Hepatocyte (in vitro differentiated cells): ENCODE results near the gene NT5C2. TPM values are rescaled to one million over a fixed set of nuclear protein-coding genes. Genes with fewer than 3 reads are reported as not detected.

ENCODE experiments used
- DNase-seq: peaks from one replicate; pipeline ENCODE4 v3.0.0-alpha.2; 2016; ENCODE audit warnings: low spot score
- H2AFZ ChIP-seq: fragments of 200-600 bp; sonication (generic); 2 replicates; pipeline ENCODE4 v1.6.0; 2016; ENCODE audit warnings: antibody characterized with exemption, mild to moderate bottlenecking
- H3K27ac ChIP-seq: fragments of 200-600 bp; sonication (generic); 2 replicates; pipeline ENCODE4 v1.5.1; 2016; ENCODE audit warnings: mild to moderate bottlenecking
- H3K27me3 ChIP-seq: fragments of 200-600 bp; sonication (generic); 2 replicates; pipeline ENCODE4 v1.6.1; 2016
- H3K36me3 ChIP-seq: fragments of 200-600 bp; sonication (generic); replicated peaks from 2 replicates; pipeline ENCODE4 v1.5.1; 2016; ENCODE audit warnings: low read depth; ENCODE audit not compliant: insufficient read depth
- H3K4me1 ChIP-seq: fragments of 200-600 bp; sonication (generic); 2 replicates; pipeline ENCODE4 v1.5.1; 2016; ENCODE audit warnings: mild to moderate bottlenecking, moderate library complexity; ENCODE audit not compliant: insufficient read depth
- H3K4me2 ChIP-seq: fragments of 200-600 bp; sonication (generic); 2 replicates; pipeline ENCODE4 v1.6.0; 2016
- H3K4me3 ChIP-seq: fragments of 200-600 bp; sonication (generic); 2 replicates; pipeline ENCODE4 v1.5.1; 2016; ENCODE audit warnings: mild to moderate bottlenecking
- H3K79me2 ChIP-seq: fragments of 200-600 bp; sonication (generic); 2 replicates; pipeline ENCODE4 v1.6.0; 2017; ENCODE audit warnings: mild to moderate bottlenecking
- H3K9me2 ChIP-seq: fragments of 200-600 bp; sonication (generic); replicated peaks from 2 replicates; pipeline ENCODE4 v1.6.0; 2017; ENCODE audit warnings: mild to moderate bottlenecking; ENCODE audit not compliant: insufficient read depth
- H3K9me3 ChIP-seq: fragments of 200-600 bp; sonication (generic); 2 replicates; pipeline ENCODE4 v1.5.1; 2016; ENCODE audit warnings: low read depth, mild to moderate bottlenecking
- H4K20me1 ChIP-seq: fragments of 200-600 bp; sonication (generic); 2 replicates; pipeline ENCODE4 v1.6.0; 2016; ENCODE audit warnings: mild to moderate bottlenecking; ENCODE audit not compliant: insufficient read depth, poor library complexity, severe bottlenecking
- EZH2 ChIP-seq: fragments of 200-600 bp; sonication (generic); IDR thresholded peaks from 2 replicates; pipeline ENCODE4 v1.6.1; 2016; ENCODE audit warnings: antibody characterized with exemption, mild to moderate bottlenecking, borderline replicate concordance
- EZH2phosphoT487 ChIP-seq: fragments of 200-600 bp; sonication (generic); IDR thresholded peaks from one replicate; pipeline ENCODE4 v1.6.1; 2018; ENCODE audit warnings: antibody characterized with exemption, mild to moderate bottlenecking, low read depth, moderate library complexity; ENCODE audit not compliant: unreplicated experiment, severe bottlenecking
- WGBS: methylation state at CpG from one replicate; pipeline ENCODE4 v1.1.6; 2016; ENCODE audit warnings: low lambda C conversion rate; ENCODE audit errors: missing lambda C conversion rate; 5-methylcytosine and 5-hydroxymethylcytosine counted together
- polyA plus RNA-seq: library from polyadenylated mRNA; unstranded; fragments of >200 nt; fragmentation: Nextera tagmentation; extraction: Ambion mirVana; gene quantifications from 2 replicates; pipeline ENCODE4 v1.2.1, GENCODE V29; 2016
- total RNA-seq: library from RNA; depleted of rRNA; stranded (reverse); fragments of >200 nt; gene quantifications from 2 replicates; pipeline ENCODE4 v1.2.3, GENCODE V29; 2014
- TF ChIP-seq, protein P1 (sequence below): fragments of 200-600 bp; sonication (generic); IDR thresholded peaks from 2 replicates; pipeline ENCODE4 v1.5.1; 2016; ENCODE audit warnings: antibody characterized with exemption, mild to moderate bottlenecking; ENCODE audit not compliant: poor library complexity

NT5C2 gene
- total and polyA plus RNA-seq, 2 experiments from 2014 or later, result 50.7 to 52.0 TPM

DNA sequence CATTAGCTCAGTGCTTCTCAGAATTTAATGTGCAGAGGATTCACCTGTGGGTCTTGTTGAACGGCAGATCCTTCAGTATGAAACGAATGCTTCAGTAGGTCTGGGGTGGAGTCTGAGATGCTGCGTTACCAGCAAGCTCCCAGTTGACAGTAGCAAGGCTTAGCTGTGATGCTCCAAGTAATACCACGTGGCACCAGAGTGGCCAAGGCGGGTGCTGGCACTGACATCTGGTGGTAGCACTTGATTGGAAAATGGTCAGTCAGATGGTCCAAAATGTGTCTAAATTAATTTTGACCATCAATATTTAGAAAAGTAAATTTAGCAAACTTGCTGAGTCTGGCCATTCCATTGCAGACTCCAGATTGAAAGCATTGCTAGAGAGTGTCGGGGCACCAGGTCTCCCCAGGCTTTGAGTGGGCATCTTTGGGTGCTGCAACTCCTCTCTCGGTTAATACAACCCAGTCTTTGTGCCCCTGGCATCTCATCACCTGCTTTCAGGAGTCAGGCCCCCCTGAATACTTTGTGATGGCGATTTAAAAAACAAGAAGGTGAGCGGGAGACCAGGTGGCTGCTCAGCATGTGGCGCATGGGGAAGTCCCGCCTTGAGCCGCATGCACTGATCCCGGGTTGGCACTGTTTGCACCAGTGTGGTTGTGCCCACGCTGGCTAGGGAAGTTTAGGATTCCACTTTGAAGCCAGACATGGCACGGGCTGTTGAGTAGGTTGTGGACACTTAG is 130.1 kb downstream of the NT5C2 start:
- Histone ChIP-seq H3K9me2 (no peaks in the 10 kb centered on the region), H3K27ac (no peak overlapping the region), H3K79me2 (no peaks in the 10 kb centered on the region), H3K4me3 (no peak overlapping the region), H3K4me1 (no peaks in the 10 kb centered on the region), H3K27me3 (no peaks in the 10 kb centered on the region), H2AFZ (no peak overlapping the region), H3K36me3 (no peaks in the 10 kb centered on the region), H4K20me1 (no peaks in the 10 kb centered on the region), H3K4me2 (no peak overlapping the region), H3K9me3 (no peaks in the 10 kb centered on the region)
- TF ChIP-seq, protein P1, sequence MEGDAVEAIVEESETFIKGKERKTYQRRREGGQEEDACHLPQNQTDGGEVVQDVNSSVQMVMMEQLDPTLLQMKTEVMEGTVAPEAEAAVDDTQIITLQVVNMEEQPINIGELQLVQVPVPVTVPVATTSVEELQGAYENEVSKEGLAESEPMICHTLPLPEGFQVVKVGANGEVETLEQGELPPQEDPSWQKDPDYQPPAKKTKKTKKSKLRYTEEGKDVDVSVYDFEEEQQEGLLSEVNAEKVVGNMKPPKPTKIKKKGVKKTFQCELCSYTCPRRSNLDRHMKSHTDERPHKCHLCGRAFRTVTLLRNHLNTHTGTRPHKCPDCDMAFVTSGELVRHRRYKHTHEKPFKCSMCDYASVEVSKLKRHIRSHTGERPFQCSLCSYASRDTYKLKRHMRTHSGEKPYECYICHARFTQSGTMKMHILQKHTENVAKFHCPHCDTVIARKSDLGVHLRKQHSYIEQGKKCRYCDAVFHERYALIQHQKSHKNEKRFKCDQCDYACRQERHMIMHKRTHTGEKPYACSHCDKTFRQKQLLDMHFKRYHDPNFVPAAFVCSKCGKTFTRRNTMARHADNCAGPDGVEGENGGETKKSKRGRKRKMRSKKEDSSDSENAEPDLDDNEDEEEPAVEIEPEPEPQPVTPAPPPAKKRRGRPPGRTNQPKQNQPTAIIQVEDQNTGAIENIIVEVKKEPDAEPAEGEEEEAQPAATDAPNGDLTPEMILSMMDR, result no peak
- no peak for TF ChIP-seq EZH2
- no peak for TF ChIP-seq EZH2phosphoT487
- WGBS, result 86% methylated on average over 15 of the region's 15 CpGs
- DNase-seq, result no peak

GRCh38 chr10:103060575-103060974 is 132.5 kb downstream of the NT5C2 start:
- no peak overlapping the region for H3K4me2 ChIP-seq
- H3K36me3 ChIP-seq, result no peaks in the 10 kb centered on the region
- no peaks in the 10 kb centered on the region for H3K79me2 ChIP-seq
- H3K27ac ChIP-seq, result no peak overlapping the region
- TF ChIP-seq, protein P1, result no peak
- TF ChIP-seq EZH2 (no peak), EZH2phosphoT487 (no peak)
- no peaks in the 10 kb centered on the region for H3K9me3 ChIP-seq
- no peaks in the 10 kb centered on the region for H4K20me1 ChIP-seq
- DNase-seq, result no peak
- H3K27me3 ChIP-seq, result no peaks in the 10 kb centered on the region
- H2AFZ ChIP-seq, result no peak overlapping the region
- 84% methylated on average over 2 of the region's 2 CpGs for WGBS
- no peaks in the 10 kb centered on the region for H3K4me1 ChIP-seq
- H3K9me2 ChIP-seq, result no peaks in the 10 kb centered on the region
- no peak overlapping the region for H3K4me3 ChIP-seq

DNA sequence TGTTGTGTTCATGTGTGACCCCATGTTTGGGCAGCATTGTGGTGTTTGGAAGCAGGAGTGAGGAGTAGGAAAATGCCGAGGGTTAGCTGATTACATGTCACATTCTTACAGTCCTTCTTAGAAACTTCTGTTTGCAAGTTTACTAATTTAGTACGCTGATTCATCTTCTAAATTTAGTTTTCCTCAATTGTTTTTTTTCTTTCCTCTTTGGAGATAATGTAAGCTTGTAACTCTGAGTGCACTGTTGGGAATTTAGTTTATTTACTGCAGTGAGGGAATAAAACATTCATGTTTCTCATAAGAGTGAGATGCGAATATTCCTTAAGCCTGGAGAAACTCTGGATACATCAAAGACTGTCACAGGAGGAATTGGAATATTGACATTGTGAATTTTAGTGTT is 135.0 kb downstream of the NT5C2 start:
- Histone ChIP-seq H3K9me2 (no peaks in the 10 kb centered on the region), H3K36me3 (no peaks in the 10 kb centered on the region), H3K4me2 (no peak overlapping the region), H3K79me2 (no peaks in the 10 kb centered on the region), H3K4me1 (peaks cover 3% of the 10 kb centered on the region), H3K27me3 (no peaks in the 10 kb centered on the region), H3K27ac (no peak overlapping the region), H4K20me1 (no peaks in the 10 kb centered on the region), H3K4me3 (no peak overlapping the region), H2AFZ (no peak overlapping the region), H3K9me3 (no peaks in the 10 kb centered on the region)
- no peak for DNase-seq
- no peak for TF ChIP-seq EZH2phosphoT487
- no peak for TF ChIP-seq EZH2
- TF ChIP-seq, protein P1, result no peak
- 92% methylated on average over 3 of the region's 3 CpGs for WGBS
